ENCODE results near the gene UBAC2. TPM values are rescaled to one million over a fixed set of nuclear protein-coding genes. Genes with fewer than 3 reads are reported as not detected.

UBAC2 gene
- total and polyA plus RNA-seq, 2 of the 8 experiments (the other 6 are each of a cell fraction or from before 2014, with no cell fraction given) = 75.9 to 76.9 TPM

DNA sequence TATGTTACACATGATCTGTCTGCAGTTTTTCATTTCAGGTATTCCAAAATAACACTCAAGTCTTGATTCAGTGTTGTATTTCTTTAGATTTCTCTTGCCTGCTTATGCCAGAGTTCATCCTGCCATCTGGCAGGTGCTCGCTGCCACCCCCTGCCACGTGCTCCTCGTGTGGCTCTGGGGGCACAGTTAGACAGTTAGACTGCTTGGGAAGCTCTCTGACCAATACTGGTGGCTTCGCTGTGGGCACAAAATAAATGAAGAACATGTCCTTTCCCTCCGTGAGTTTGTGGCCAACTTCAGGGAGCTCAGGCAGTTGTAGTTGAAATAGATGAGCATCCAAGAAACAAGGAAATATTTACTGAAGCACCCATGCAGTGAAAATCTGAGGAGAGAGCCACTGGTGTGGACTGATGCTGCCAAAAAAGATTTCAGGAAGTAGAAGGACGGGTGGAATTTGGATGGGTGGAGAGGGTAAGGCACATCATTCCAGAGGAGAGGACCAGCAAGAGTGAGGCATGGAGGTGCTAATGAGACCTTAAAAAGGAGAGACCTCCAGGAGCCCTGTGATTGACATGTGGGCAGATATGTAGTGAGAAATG is 144.1 kb downstream of the UBAC2 start (continued):
- TF ChIP-seq JUN (IDR thresholded peaks at IDR 0.05; ENCODE audit: low read depth, low read length) (no peak), BACH1 (IDR thresholded peaks at IDR 0.05; ENCODE audit: low read length) (no peak), KDM5A (IDR thresholded peaks at IDR 0.05; ENCODE audit: low read length) (no peak), HDAC2 (IDR thresholded peaks at IDR 0.05; ENCODE audit: borderline replicate concordance in 1 of 2, low read depth in 2 of 2, low read length in 2 of 2) (no peak), EZH2 (IDR thresholded peaks at IDR 0.05; ENCODE audit: low read depth, low read length, severe bottlenecking) (no peak), TEAD4 (IDR thresholded peaks at IDR 0.05; ENCODE audit: low read depth, low read length) (no peak), GABPA (IDR thresholded peaks at IDR 0.05; ENCODE audit: borderline replicate concordance, insufficient read depth, low read length) (no peak)
